ENCODE measurements around the gene PAH.

PAH gene

GRCh38 chr12:102917026-102917787, at the start of gene PAH:
PAH (minus strand) TSS chr12:102917244; CDS start chr12:102917130, 114 bp downstream.
- peak in 1 of 2 donors; percentile 1 for DNase-seq (ENCODE audit: low read depth in 1 of 2, low spot score in 1 of 2)

- no peak for DNase-seq (ENCODE audit: low read depth in 1 of 2, low spot score in 1 of 2)
Measured at GRCh38 chr12:102966200-102966863, 49.3 kb upstream of the PAH start.

- DNase-seq (ENCODE audit: low read depth in 1 of 2, low spot score in 1 of 2) = no peak
Measured at GRCh38 chr12:102965281-102966155, 48.5 kb upstream of the PAH start.

- DNase-seq (ENCODE audit: low read depth in 1 of 2, low spot score in 1 of 2) = no peak
Measured at GRCh38 chr12:102964872-102965271, 47.8 kb upstream of the PAH start.

GRCh38 chr12:102963796-102964195, 46.8 kb upstream of the PAH start:
- no peak for DNase-seq (ENCODE audit: low read depth in 1 of 2, low spot score in 1 of 2)

- no peak for DNase-seq (ENCODE audit: low read depth in 1 of 2, low spot score in 1 of 2)
Measured at GRCh38 chr12:102962986-102963385, 45.9 kb upstream of the PAH start.

- no peak for DNase-seq (ENCODE audit: low read depth in 1 of 2, low spot score in 1 of 2)
Measured at GRCh38 chr12:102962532-102962931, 45.5 kb upstream of the PAH start.

- no peak for DNase-seq (ENCODE audit: low read depth in 1 of 2, low spot score in 1 of 2)
Measured at GRCh38 chr12:102961466-102961855, 44.4 kb upstream of the PAH start.

- DNase-seq (ENCODE audit: low read depth in 1 of 2, low spot score in 1 of 2) = no peak
Measured at GRCh38 chr12:102960766-102961465, 43.9 kb upstream of the PAH start.

GRCh38 chr12:102959391-102959790, 42.3 kb upstream of the PAH start:
- DNase-seq (ENCODE audit: low read depth in 1 of 2, low spot score in 1 of 2) = no peak

- DNase-seq (ENCODE audit: low read depth in 1 of 2, low spot score in 1 of 2) = no peak
Measured at GRCh38 chr12:102958830-102959176, 41.8 kb upstream of the PAH start.

- DNase-seq (ENCODE audit: low read depth in 1 of 2, low spot score in 1 of 2) = no peak
Measured at GRCh38 chr12:102958073-102958829, 41.2 kb upstream of the PAH start.

- no peak for DNase-seq (ENCODE audit: low read depth in 1 of 2, low spot score in 1 of 2)
Measured at GRCh38 chr12:102957339-102958050, 40.5 kb upstream of the PAH start, which contains the start of gene ASCL1. ASCL1 (plus strand) TSS chr12:102957674; CDS start chr12:102958245, 571 bp downstream.

- DNase-seq (ENCODE audit: low read depth in 1 of 2, low spot score in 1 of 2) = no peak
Measured at GRCh38 chr12:102956738-102957327, 39.8 kb upstream of the PAH start.

- no peak for DNase-seq (ENCODE audit: low read depth in 1 of 2, low spot score in 1 of 2)
Measured at GRCh38 chr12:102955926-102956737, 39.1 kb upstream of the PAH start.

GRCh38 chr12:102954134-102954533, 37.1 kb upstream of the PAH start:
- no peak for DNase-seq (ENCODE audit: low read depth in 1 of 2, low spot score in 1 of 2)

- DNase-seq (ENCODE audit: low read depth in 1 of 2, low spot score in 1 of 2) = no peak
Measured at GRCh38 chr12:102953221-102953620, 36.2 kb upstream of the PAH start.

- DNase-seq (ENCODE audit: low read depth in 1 of 2, low spot score in 1 of 2) = no peak
Measured at GRCh38 chr12:102951841-102952240, 34.8 kb upstream of the PAH start.
